A549 (cell line): ENCODE data around the gene FCRL6. TPM values are rescaled to one million over a fixed set of nuclear protein-coding genes. Genes with fewer than 3 reads are reported as not detected.

Source experiments
- CBX8 ChIP-seq: fragments of 200-600 bp; sonication (generic); IDR thresholded peaks from 2 replicates; pipeline ENCODE4 v1.6.1; 2016
- CHD4 ChIP-seq: fragments of 200-600 bp; sonication (generic); IDR thresholded peaks from 2 replicates; pipeline ENCODE4 v1.6.1; 2016; ENCODE audit warnings: antibody characterized with exemption, mild to moderate bottlenecking, borderline replicate concordance
- EP300 ChIP-seq, 2 experiments: fragments of >200 bp; sonication (Bioruptor Twin); formaldehyde crosslinking; IDR thresholded peaks; 2 replicates in 1 of 2; 3 replicates in 1 of 2; pipeline ENCODE4 v1.6.1; 2016 to 2017
- ESRRA ChIP-seq: fragments of 150-350 bp; IDR thresholded peaks from 2 replicates; pipeline ENCODE4 v1.6.1; 2014; ENCODE audit warnings: mild to moderate bottlenecking, low read length, borderline replicate concordance
- FOSL2 ChIP-seq, 2 experiments: fragments of 450-650 bp in 1 of 2; fragments of >200 bp in 1 of 2; sonication (Bioruptor Twin) in 1 of 2; formaldehyde crosslinking; IDR thresholded peaks; 2 replicates each; pipeline versions ENCODE4 v1.5.0 to v1.6.1; 2016 to 2020; ENCODE audit warnings: mild to moderate bottlenecking in 1 of 2, moderate library complexity in 1 of 2
- FOXS1 ChIP-seq: fragments of 250-450 bp; sonication (Bioruptor Pico); IDR thresholded peaks from 2 replicates; pipeline ENCODE4 v1.5.0; 2020; ENCODE audit warnings: mild to moderate bottlenecking, moderate library complexity
- GATA3 ChIP-seq: IDR thresholded peaks from 2 replicates; pipeline ENCODE4 v1.6.1; 2012; ENCODE audit warnings: borderline replicate concordance
- HEYL ChIP-seq: fragments of 250-450 bp; sonication (Bioruptor Pico); IDR thresholded peaks from 2 replicates; pipeline ENCODE4 v1.8.0; 2021; ENCODE audit warnings: mild to moderate bottlenecking, moderate library complexity
- JUN ChIP-seq, 2 experiments: fragments of >200 bp; sonication (Bioruptor Twin); formaldehyde crosslinking; IDR thresholded peaks; 2 replicates in 1 of 2; 3 replicates in 1 of 2; pipeline ENCODE4 v1.6.1; 2016 to 2017
- JUNB ChIP-seq: fragments of >200 bp; sonication (Bioruptor Twin); formaldehyde crosslinking; IDR thresholded peaks from 2 replicates; pipeline ENCODE4 v1.6.1; 2016
- KDM1A ChIP-seq: fragments of 200-600 bp; sonication (generic); IDR thresholded peaks from 2 replicates; pipeline ENCODE4 v1.6.1; 2016; ENCODE audit warnings: low read depth, mild to moderate bottlenecking
- KDM5A ChIP-seq: fragments of 200-600 bp; sonication (generic); IDR thresholded peaks from 2 replicates; pipeline ENCODE4 v1.6.1; 2016; ENCODE audit warnings: antibody characterized with exemption, mild to moderate bottlenecking
- MAFK ChIP-seq: fragments of 450-650 bp; IDR thresholded peaks from 2 replicates; pipeline ENCODE4 v1.6.1; 2014; ENCODE audit not compliant: partially characterized antibody
- MAZ ChIP-seq: fragments of 150-350 bp; IDR thresholded peaks from 2 replicates; pipeline ENCODE4 v1.6.1; 2014; ENCODE audit warnings: antibody characterized with exemption, low read depth, low read length, borderline replicate concordance
- NFE2L2 ChIP-seq: fragments of 150-350 bp; conservative IDR thresholded peaks from 2 replicates; pipeline ENCODE4 v1.6.1; 2014; ENCODE audit warnings: low read length
- NPAS2 ChIP-seq: fragments of 250-450 bp; sonication (Bioruptor Pico); IDR thresholded peaks from 2 replicates; pipeline ENCODE4 v1.8.0; 2022; ENCODE audit warnings: mild to moderate bottlenecking, moderate library complexity, borderline replicate concordance
- POLR2A ChIP-seq: IDR thresholded peaks from 2 replicates; pipeline ENCODE4 v1.6.1; 2012; ENCODE audit warnings: mild to moderate bottlenecking, low read length
- RNF2 ChIP-seq: fragments of 200-600 bp; sonication (generic); IDR thresholded peaks from 2 replicates; pipeline ENCODE4 v1.6.1; 2016; ENCODE audit warnings: low read depth, mild to moderate bottlenecking, antibody characterized with exemption, moderate library complexity, borderline replicate concordance
- SMC3 ChIP-seq: fragments of >200 bp; sonication (Bioruptor Twin); formaldehyde crosslinking; IDR thresholded peaks from 3 replicates; pipeline ENCODE4 v1.6.1; 2018; ENCODE audit warnings: inconsistent platforms
- SREBF2 ChIP-seq: fragments of 450-650 bp; IDR thresholded peaks from 2 replicates; pipeline ENCODE4 v1.6.1; 2014; ENCODE audit warnings: mild to moderate bottlenecking, moderate library complexity
- TFCP2L1 ChIP-seq: fragments of 250-450 bp; sonication (Bioruptor Pico); IDR thresholded peaks from 2 replicates; pipeline ENCODE4 v1.5.0; 2021; ENCODE audit warnings: mild to moderate bottlenecking
- TP53 ChIP-seq: fragments of 250-450 bp; sonication (Bioruptor Pico); IDR thresholded peaks from 2 replicates; pipeline ENCODE4 v1.5.0; 2021; ENCODE audit warnings: mild to moderate bottlenecking, moderate library complexity
- ZNF302 ChIP-seq: fragments of 250-450 bp; sonication (Bioruptor Pico); IDR thresholded peaks from 2 replicates; pipeline ENCODE4 v1.9.0; 2021; ENCODE audit warnings: inconsistent platforms, mild to moderate bottlenecking, moderate library complexity
- polyA plus RNA-seq, 4 experiments: library from polyadenylated mRNA; depleted of rRNA in 3 of 4; stranded (reverse); fragments of >200 nt; fragmentation: RNase III in 1 of 4; extraction: RNeasy Plus Mini Kit Qiagen cat#74134 plus additional on column Dnase treatment in 1 of 4; gene quantifications; 2 replicates in 3 of 4; 3 replicates in 1 of 4; pipeline ENCODE4 v1.2.3, GENCODE V29; 2011 to 2017
- TF ChIP-seq, protein P1 (sequence below): fragments of 200-600 bp; sonication (generic); IDR thresholded peaks from 2 replicates; pipeline ENCODE4 v1.6.1; 2016; ENCODE audit warnings: antibody characterized with exemption, mild to moderate bottlenecking, moderate library complexity
- TF ChIP-seq, protein P2 (sequence below): IDR thresholded peaks from 2 replicates; pipeline ENCODE4 v1.6.1; 2012
- TF ChIP-seq, protein P3 (sequence below): IDR thresholded peaks from 2 replicates; pipeline ENCODE4 v1.6.1; 2012; ENCODE audit warnings: low read depth, borderline replicate concordance
- TF ChIP-seq, protein P4 (sequence below): fragments of >200 bp; sonication (Bioruptor Twin); formaldehyde crosslinking; IDR thresholded peaks from 3 replicates; pipeline ENCODE4 v1.5.1; 2016

FCRL6 gene
- polyA plus RNA-seq, 2 of the 4 experiments (the other 2 are of a cell fraction) = not detected

DNA sequence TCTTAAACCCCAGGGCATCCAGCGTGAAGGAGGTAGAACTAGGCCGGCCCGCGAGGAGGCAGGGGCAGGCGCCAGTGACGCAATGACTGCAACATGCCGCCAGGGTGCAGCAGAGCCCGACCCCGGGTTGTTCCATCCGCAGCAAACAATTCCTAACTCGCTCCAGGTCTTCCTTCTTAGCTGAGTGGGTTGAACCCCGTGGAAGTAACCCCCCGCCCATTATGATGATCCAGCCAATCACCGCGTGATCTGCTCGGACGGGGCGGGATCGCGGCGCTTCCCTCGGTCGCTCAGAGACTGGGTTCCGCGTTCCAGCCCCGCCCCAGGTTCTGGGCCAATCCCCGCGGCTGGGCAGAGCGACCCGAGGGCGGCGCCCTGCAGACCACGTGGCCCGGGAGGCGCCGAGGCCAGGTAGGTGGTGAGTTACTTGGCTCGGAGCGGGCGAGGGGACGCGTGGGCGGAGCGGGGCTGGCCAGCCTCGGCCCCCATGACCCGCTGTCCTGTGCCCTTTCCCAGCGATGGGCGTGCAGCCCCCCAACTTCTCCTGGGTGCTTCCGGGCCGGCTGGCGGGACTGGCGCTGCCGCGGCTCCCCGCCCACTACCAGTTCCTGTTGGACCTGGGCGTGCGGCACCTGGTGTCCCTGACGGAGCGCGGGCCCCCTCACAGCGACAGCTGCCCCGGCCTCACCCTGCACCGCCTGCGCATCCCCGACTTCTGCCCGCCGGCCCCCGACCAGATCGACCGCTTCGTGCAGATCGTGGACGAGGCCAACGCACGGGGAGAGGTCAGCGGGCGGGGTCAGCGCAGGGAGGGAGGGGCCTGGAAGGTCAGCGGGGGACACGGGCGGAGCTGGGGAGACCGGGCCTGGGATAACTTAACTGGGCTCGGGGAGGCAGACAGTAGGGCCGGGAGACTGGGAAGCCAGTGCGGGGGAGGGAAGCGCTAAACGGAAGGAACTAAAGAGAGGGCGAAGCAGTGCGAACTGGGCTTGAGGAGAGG is 21.3 kb upstream of the FCRL6 start, which contains the start of gene DUSP23 (continued):
- TF ChIP-seq, protein P1, sequence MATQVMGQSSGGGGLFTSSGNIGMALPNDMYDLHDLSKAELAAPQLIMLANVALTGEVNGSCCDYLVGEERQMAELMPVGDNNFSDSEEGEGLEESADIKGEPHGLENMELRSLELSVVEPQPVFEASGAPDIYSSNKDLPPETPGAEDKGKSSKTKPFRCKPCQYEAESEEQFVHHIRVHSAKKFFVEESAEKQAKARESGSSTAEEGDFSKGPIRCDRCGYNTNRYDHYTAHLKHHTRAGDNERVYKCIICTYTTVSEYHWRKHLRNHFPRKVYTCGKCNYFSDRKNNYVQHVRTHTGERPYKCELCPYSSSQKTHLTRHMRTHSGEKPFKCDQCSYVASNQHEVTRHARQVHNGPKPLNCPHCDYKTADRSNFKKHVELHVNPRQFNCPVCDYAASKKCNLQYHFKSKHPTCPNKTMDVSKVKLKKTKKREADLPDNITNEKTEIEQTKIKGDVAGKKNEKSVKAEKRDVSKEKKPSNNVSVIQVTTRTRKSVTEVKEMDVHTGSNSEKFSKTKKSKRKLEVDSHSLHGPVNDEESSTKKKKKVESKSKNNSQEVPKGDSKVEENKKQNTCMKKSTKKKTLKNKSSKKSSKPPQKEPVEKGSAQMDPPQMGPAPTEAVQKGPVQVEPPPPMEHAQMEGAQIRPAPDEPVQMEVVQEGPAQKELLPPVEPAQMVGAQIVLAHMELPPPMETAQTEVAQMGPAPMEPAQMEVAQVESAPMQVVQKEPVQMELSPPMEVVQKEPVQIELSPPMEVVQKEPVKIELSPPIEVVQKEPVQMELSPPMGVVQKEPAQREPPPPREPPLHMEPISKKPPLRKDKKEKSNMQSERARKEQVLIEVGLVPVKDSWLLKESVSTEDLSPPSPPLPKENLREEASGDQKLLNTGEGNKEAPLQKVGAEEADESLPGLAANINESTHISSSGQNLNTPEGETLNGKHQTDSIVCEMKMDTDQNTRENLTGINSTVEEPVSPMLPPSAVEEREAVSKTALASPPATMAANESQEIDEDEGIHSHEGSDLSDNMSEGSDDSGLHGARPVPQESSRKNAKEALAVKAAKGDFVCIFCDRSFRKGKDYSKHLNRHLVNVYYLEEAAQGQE = no peak
- no peak for TF ChIP-seq HEYL (CRISPR knock-in tag)
- no peak for TF ChIP-seq KDM1A
- no peak for TF ChIP-seq TP53 (CRISPR knock-in tag)
- TF ChIP-seq, protein P2, sequence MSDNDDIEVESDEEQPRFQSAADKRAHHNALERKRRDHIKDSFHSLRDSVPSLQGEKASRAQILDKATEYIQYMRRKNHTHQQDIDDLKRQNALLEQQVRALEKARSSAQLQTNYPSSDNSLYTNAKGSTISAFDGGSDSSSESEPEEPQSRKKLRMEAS = peak; percentile 99
- TF ChIP-seq MAFK = peak; percentile 79
- TF ChIP-seq EP300 (IDR thresholded peaks at IDR 0.05) = no peak
- TF ChIP-seq JUN (IDR thresholded peaks at IDR 0.05) = peak; percentile 16 to 71; a peak in 3 of 5 replicates
- TF ChIP-seq KDM5A = no peak
- no peak for TF ChIP-seq FOXS1
- TF ChIP-seq NFE2L2 = no peak
- peak; percentile 51; the same call in 1 of the 2 replicates for TF ChIP-seq POLR2A
- TF ChIP-seq RNF2 = peak; percentile 86; the same call in 1 of the 2 replicates
- TF ChIP-seq CHD4 = no peak
- no peak; the same call in 1 of the 2 replicates for TF ChIP-seq GATA3
- TF ChIP-seq NPAS2 (CRISPR knock-in tag) = no peak
- TF ChIP-seq ESRRA = no peak
- TF ChIP-seq FOSL2 (IDR thresholded peaks at IDR 0.05) = no peak
- peak; percentile 31; the same call in 1 of the 2 replicates for TF ChIP-seq FOSL2 (CRISPR knock-in tag; IDR thresholded peaks at IDR 0.05)
- TF ChIP-seq SMC3 = peak; percentile 97
- TF ChIP-seq TFCP2L1 (CRISPR knock-in tag) = no peak
- TF ChIP-seq JUNB = no peak
- TF ChIP-seq SREBF2 = no peak
- TF ChIP-seq, protein P3, sequence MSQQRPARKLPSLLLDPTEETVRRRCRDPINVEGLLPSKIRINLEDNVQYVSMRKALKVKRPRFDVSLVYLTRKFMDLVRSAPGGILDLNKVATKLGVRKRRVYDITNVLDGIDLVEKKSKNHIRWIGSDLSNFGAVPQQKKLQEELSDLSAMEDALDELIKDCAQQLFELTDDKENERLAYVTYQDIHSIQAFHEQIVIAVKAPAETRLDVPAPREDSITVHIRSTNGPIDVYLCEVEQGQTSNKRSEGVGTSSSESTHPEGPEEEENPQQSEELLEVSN = peak; percentile 96
- TF ChIP-seq ZNF302 (CRISPR knock-in tag) = no peak
- no peak for TF ChIP-seq MAZ
- TF ChIP-seq, protein P4, sequence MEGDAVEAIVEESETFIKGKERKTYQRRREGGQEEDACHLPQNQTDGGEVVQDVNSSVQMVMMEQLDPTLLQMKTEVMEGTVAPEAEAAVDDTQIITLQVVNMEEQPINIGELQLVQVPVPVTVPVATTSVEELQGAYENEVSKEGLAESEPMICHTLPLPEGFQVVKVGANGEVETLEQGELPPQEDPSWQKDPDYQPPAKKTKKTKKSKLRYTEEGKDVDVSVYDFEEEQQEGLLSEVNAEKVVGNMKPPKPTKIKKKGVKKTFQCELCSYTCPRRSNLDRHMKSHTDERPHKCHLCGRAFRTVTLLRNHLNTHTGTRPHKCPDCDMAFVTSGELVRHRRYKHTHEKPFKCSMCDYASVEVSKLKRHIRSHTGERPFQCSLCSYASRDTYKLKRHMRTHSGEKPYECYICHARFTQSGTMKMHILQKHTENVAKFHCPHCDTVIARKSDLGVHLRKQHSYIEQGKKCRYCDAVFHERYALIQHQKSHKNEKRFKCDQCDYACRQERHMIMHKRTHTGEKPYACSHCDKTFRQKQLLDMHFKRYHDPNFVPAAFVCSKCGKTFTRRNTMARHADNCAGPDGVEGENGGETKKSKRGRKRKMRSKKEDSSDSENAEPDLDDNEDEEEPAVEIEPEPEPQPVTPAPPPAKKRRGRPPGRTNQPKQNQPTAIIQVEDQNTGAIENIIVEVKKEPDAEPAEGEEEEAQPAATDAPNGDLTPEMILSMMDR = peak; percentile 89
- TF ChIP-seq CBX8 = no peak
